ENCODE results near the gene HOMER1. TPM values are rescaled to one million over a fixed set of nuclear protein-coding genes. Genes with fewer than 3 reads are reported as not detected.

The HOMER1 gene
- 14.3 to 19.1 TPM (median 15.8 TPM) in 3 replicates for total RNA-seq
- long read RNA-seq, full-length matches to known transcripts, result 24 of 28 reads
- long read RNA-seq, partial matches to known transcripts, result 2 of 28 reads
- long read RNA-seq, other reads (novel, unspliced or antisense), result 2 of 28 reads

- peak; percentile 48 for TF ChIP-seq CTCF (IDR thresholded peaks at IDR 0.05)
- Mint-ChIP-seq H3K27me3 (ENCODE audit: low read depth) (no peaks in the 10 kb centered on the region), H3K4me1 (ENCODE audit: low read depth) (peaks cover 45% of the 10 kb centered on the region), H3K4me3 (ENCODE audit: unreplicated experiment) (peak within 1 kb of the TSS; percentile 95), H3K36me3 (ENCODE audit: low read depth) (no peaks in the 10 kb centered on the region), H3K9me3 (ENCODE audit: low read depth) (no peaks in the 10 kb centered on the region), H3K27ac (ENCODE audit: unreplicated experiment) (peak within 1 kb of the TSS; percentile 99)
- DNase-seq (ENCODE audit: low spot score), result peak; percentile 92
Measured at GRCh38 chr5:79513704-79514390, at the start of gene HOMER1. Gene HOMER1 (minus strand): TSS chr5:79514134. CDS start chr5:79512774, 1,360 bp downstream.

- no peak overlapping the region for H3K4me3 Mint-ChIP-seq (ENCODE audit: unreplicated experiment)
- H3K27ac Mint-ChIP-seq (ENCODE audit: unreplicated experiment), result no peak overlapping the region
- H3K27me3 Mint-ChIP-seq (ENCODE audit: low read depth), result peaks cover 4% of the 10 kb centered on the region
- TF ChIP-seq CTCF (IDR thresholded peaks at IDR 0.05), result no peak
- H3K36me3 Mint-ChIP-seq (ENCODE audit: low read depth), result peaks cover 1% of the 10 kb centered on the region
- no peaks in the 10 kb centered on the region for H3K9me3 Mint-ChIP-seq (ENCODE audit: low read depth)
- DNase-seq (ENCODE audit: low spot score), result no peak
- peaks cover 20% of the 10 kb centered on the region for H3K4me1 Mint-ChIP-seq (ENCODE audit: low read depth)
Measured at GRCh38 chr5:79563247-79563590, 49.3 kb upstream of the HOMER1 start.

- no peak overlapping the region for H3K4me3 Mint-ChIP-seq (ENCODE audit: unreplicated experiment)
- peaks cover 1% of the 10 kb centered on the region for H3K36me3 Mint-ChIP-seq (ENCODE audit: low read depth)
- DNase-seq (ENCODE audit: low spot score), result no peak
- no peaks in the 10 kb centered on the region for H3K9me3 Mint-ChIP-seq (ENCODE audit: low read depth)
- no peak for TF ChIP-seq CTCF (IDR thresholded peaks at IDR 0.05)
- H3K27ac Mint-ChIP-seq (ENCODE audit: unreplicated experiment), result no peak overlapping the region
- H3K4me1 Mint-ChIP-seq (ENCODE audit: low read depth), result peaks cover 17% of the 10 kb centered on the region
- H3K27me3 Mint-ChIP-seq (ENCODE audit: low read depth), result peaks cover 4% of the 10 kb centered on the region
Measured at GRCh38 chr5:79562351-79563246, 48.7 kb upstream of the HOMER1 start.

- Mint-ChIP-seq H3K9me3 (ENCODE audit: low read depth) (no peaks in the 10 kb centered on the region), H3K27ac (ENCODE audit: unreplicated experiment) (no peak overlapping the region), H3K36me3 (ENCODE audit: low read depth) (peaks cover 1% of the 10 kb centered on the region), H3K4me1 (ENCODE audit: low read depth) (peaks cover 17% of the 10 kb centered on the region), H3K27me3 (ENCODE audit: low read depth) (peaks cover 4% of the 10 kb centered on the region), H3K4me3 (ENCODE audit: unreplicated experiment) (no peak overlapping the region)
- no peak for TF ChIP-seq CTCF (IDR thresholded peaks at IDR 0.05)
- DNase-seq (ENCODE audit: low spot score), result no peak
Measured at GRCh38 chr5:79561525-79561893, 47.6 kb upstream of the HOMER1 start.

GRCh38 chr5:79560771-79561524 lies 47.0 kb upstream of the HOMER1 start:
- Mint-ChIP-seq H3K36me3 (ENCODE audit: low read depth) (peaks cover 1% of the 10 kb centered on the region), H3K4me1 (ENCODE audit: low read depth) (peaks cover 17% of the 10 kb centered on the region), H3K27me3 (ENCODE audit: low read depth) (peaks cover 4% of the 10 kb centered on the region), H3K4me3 (ENCODE audit: unreplicated experiment) (no peak overlapping the region), H3K27ac (ENCODE audit: unreplicated experiment) (peak overlapping the region; percentile 25), H3K9me3 (ENCODE audit: low read depth) (no peaks in the 10 kb centered on the region)
- DNase-seq (ENCODE audit: low spot score), result no peak
- TF ChIP-seq CTCF (IDR thresholded peaks at IDR 0.05), result no peak
